ENCODE results near the gene LAMA3. TPM values are rescaled to one million over a fixed set of nuclear protein-coding genes. Genes with fewer than 3 reads are reported as not detected.

Gene LAMA3
- total and polyA plus RNA-seq, 2 donors (not counting 3 experiments of a cell fraction or from before 2014, with no cell fraction given) = 2.6 to 12.3 TPM

DNA sequence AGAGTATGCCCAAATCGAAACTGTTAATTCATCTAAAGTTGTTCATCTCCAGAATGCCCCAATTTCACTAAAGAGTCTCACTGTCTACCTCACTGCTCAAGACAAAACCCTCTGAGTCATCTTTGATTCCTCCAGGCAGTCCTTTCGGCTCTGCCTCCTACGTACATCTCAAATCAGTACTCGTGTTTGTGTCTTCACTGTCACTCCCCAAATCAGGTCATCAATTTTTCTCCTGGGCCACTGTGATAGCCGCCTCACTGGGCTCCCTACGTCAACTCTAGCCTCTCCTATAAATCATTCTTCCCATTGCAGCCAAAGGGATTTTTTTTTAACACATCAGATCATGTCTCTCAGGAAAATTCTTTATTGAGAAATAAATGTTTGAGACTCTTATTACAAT, 283.2 kb downstream of the LAMA3 start:
- peaks cover 6 to 9% of the 10 kb centered on the region in 2 experiments for H3K27me3 ChIP-seq (ENCODE audit: control insufficient read depth in 2 of 2, insufficient read depth in 2 of 2, low read length in 2 of 2)
- no peak overlapping the region for H2AFZ ChIP-seq (ENCODE audit: low read depth, low read length)
- H3K9me3 ChIP-seq (replicated peaks; ENCODE audit: control insufficient read depth, insufficient read depth, low read length) = no peaks in the 10 kb centered on the region
- H3K79me2 ChIP-seq (ENCODE audit: control insufficient read depth, insufficient read depth, low read length) = no peaks in the 10 kb centered on the region
- dilution Hi-C loops (cut with MboI; ENCODE audit: extremely low pct_ligation_motif_present, low sequenced_read_pairs) (no loop called here), intact Hi-C loops (cut with micrococcal nuclease) (no loop called here)
- no peaks in the 10 kb centered on the region for H3K4me1 ChIP-seq (ENCODE audit: control insufficient read depth, extremely low read depth, insufficient read depth, low read length)
- no peak overlapping the region for H3K27ac ChIP-seq (ENCODE audit: insufficient read depth, low read depth, low read length)
- H3K36me3 ChIP-seq (ENCODE audit: control insufficient read depth in 2 of 2, extremely low read depth in 1 of 2, insufficient read depth in 2 of 2, low read length in 2 of 2) = no peaks in the 10 kb centered on the region
- H3K4me2 ChIP-seq (ENCODE audit: insufficient read depth, low read length) = no peak overlapping the region
- FAIRE-seq = no peak
- CTCF ChIA-PET = no interaction called here
- TF ChIP-seq, protein P1, sequence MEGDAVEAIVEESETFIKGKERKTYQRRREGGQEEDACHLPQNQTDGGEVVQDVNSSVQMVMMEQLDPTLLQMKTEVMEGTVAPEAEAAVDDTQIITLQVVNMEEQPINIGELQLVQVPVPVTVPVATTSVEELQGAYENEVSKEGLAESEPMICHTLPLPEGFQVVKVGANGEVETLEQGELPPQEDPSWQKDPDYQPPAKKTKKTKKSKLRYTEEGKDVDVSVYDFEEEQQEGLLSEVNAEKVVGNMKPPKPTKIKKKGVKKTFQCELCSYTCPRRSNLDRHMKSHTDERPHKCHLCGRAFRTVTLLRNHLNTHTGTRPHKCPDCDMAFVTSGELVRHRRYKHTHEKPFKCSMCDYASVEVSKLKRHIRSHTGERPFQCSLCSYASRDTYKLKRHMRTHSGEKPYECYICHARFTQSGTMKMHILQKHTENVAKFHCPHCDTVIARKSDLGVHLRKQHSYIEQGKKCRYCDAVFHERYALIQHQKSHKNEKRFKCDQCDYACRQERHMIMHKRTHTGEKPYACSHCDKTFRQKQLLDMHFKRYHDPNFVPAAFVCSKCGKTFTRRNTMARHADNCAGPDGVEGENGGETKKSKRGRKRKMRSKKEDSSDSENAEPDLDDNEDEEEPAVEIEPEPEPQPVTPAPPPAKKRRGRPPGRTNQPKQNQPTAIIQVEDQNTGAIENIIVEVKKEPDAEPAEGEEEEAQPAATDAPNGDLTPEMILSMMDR (IDR thresholded peaks at IDR 0.05; ENCODE audit: extremely low read depth in 1 of 2, insufficient read depth in 1 of 2, low read depth in 1 of 2, low read length in 2 of 2) = no peak
- no peaks in the 10 kb centered on the region for H4K20me1 ChIP-seq (replicated peaks; ENCODE audit: control insufficient read depth, extremely low read depth, insufficient read depth, low read length)
- no peak overlapping the region for H3K9ac ChIP-seq (replicated peaks; ENCODE audit: extremely low read depth, insufficient read depth, low read length)
- no TSS peak for BruUV-seq (replicated peaks)
- POLR2A ChIA-PET = no interaction called here
- no peaks in the 10 kb centered on the region for H3K9me1 ChIP-seq (replicated peaks; ENCODE audit: control insufficient read depth, extremely low read depth, insufficient read depth, low read length)
- DNase-seq (ENCODE audit: low read depth, low spot score) = no peak
- H3K4me3 ChIP-seq (replicated peaks in 1 of 3; ENCODE audit: insufficient read depth in 1 of 3, low read depth in 1 of 3, low read length in 3 of 3) = no peak overlapping the region

DNA sequence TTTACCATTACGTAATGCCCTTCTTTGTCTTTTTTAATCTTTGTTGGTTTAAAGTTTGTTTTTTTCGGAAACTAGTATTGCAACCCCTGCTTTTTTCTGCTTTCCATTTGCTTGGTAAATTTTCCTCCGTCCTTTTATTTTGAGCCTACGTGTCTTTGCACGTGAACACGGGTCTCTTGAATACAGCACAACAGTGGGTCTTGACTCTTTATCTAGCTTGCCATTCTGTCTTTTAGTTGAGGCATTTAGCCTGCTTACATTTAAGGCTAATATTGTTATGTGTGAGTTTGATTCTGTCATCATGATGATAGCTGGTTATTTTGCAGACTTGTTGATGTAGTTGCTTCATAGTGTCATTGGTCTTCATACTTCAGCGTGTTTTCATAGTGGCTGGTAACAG, 287.9 kb downstream of the LAMA3 start:
- Histone ChIP-seq H3K4me3 (replicated peaks in 1 of 3; ENCODE audit: insufficient read depth in 1 of 3, low read depth in 1 of 3, low read length in 3 of 3) (no peak overlapping the region), H2AFZ (ENCODE audit: low read depth, low read length) (no peak overlapping the region), H3K27me3 (ENCODE audit: control insufficient read depth in 2 of 2, insufficient read depth in 2 of 2, low read length in 2 of 2) (peaks cover 9 to 14% of the 10 kb centered on the region in 2 experiments), H3K9ac (replicated peaks; ENCODE audit: extremely low read depth, insufficient read depth, low read length) (no peak overlapping the region), H3K4me1 (ENCODE audit: control insufficient read depth, extremely low read depth, insufficient read depth, low read length) (no peaks in the 10 kb centered on the region), H3K9me1 (replicated peaks; ENCODE audit: control insufficient read depth, extremely low read depth, insufficient read depth, low read length) (no peaks in the 10 kb centered on the region), H3K9me3 (replicated peaks; ENCODE audit: control insufficient read depth, insufficient read depth, low read length) (no peaks in the 10 kb centered on the region), H3K79me2 (ENCODE audit: control insufficient read depth, insufficient read depth, low read length) (no peaks in the 10 kb centered on the region), H3K27ac (ENCODE audit: insufficient read depth, low read depth, low read length) (no peak overlapping the region), H3K4me2 (ENCODE audit: insufficient read depth, low read length) (no peak overlapping the region), H4K20me1 (replicated peaks; ENCODE audit: control insufficient read depth, extremely low read depth, insufficient read depth, low read length) (no peaks in the 10 kb centered on the region), H3K36me3 (ENCODE audit: control insufficient read depth in 2 of 2, extremely low read depth in 1 of 2, insufficient read depth in 2 of 2, low read length in 2 of 2) (no peaks in the 10 kb centered on the region)
- intact Hi-C loops (cut with micrococcal nuclease) = no loop called here
- dilution Hi-C loops (cut with MboI; ENCODE audit: extremely low pct_ligation_motif_present, low sequenced_read_pairs) = no loop called here
- BruUV-seq (replicated peaks) = no TSS peak
- no peak for FAIRE-seq
- CTCF ChIA-PET = no interaction called here
- TF ChIP-seq FOS (IDR thresholded peaks at IDR 0.05; ENCODE audit: borderline replicate concordance, insufficient read depth, low read length) (no peak), JUN (IDR thresholded peaks at IDR 0.05; ENCODE audit: borderline replicate concordance, insufficient read depth, insufficient read length, low read depth) (no peak), POLR2A (IDR thresholded peaks at IDR 0.05; ENCODE audit: low read depth, low read length) (no peak), POLR2AphosphoS5 (IDR thresholded peaks at IDR 0.05; ENCODE audit: insufficient read depth, low read depth, low read length) (no peak), MYC (IDR thresholded peaks at IDR 0.05; ENCODE audit: low read depth, low read length) (no peak), GATA2 (IDR thresholded peaks at IDR 0.05; ENCODE audit: insufficient read depth, insufficient read length, low read depth, low read length) (no peak), EZH2 (IDR thresholded peaks at IDR 0.05; ENCODE audit: borderline replicate concordance, low read depth, low read length, severe bottlenecking) (no peak)
- TF ChIP-seq, protein P1 (IDR thresholded peaks at IDR 0.05; ENCODE audit: extremely low read depth in 1 of 2, insufficient read depth in 1 of 2, low read depth in 1 of 2, low read length in 2 of 2) = no peak
- TF ChIP-seq, protein P2, sequence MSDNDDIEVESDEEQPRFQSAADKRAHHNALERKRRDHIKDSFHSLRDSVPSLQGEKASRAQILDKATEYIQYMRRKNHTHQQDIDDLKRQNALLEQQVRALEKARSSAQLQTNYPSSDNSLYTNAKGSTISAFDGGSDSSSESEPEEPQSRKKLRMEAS (IDR thresholded peaks at IDR 0.05; ENCODE audit: insufficient read depth, insufficient read length) = no peak
- DNase-seq (ENCODE audit: low read depth, low spot score) = no peak
- POLR2A ChIA-PET = no interaction called here

Data from endothelial cell of umbilical vein (primary cell).